DND-41 (cell line): Measurements from ENCODE around the gene RELN.

ENCODE experiments used
- ATAC-seq: fragments of 200-7000 bp; cut with Tn5 transposase; 3 replicates; pipeline ENCODE4 v1.9.1; 2021; ENCODE audit warnings: low read depth; ENCODE audit not compliant: insufficient read depth
- DNase-seq: peaks from one replicate; pipeline ENCODE4 v3.0.0-alpha.2; 2020
- H2AFZ ChIP-seq: 2 replicates; pipeline ENCODE4 v1.6.0; 2012; ENCODE audit warnings: low read depth, low read length
- H3K27ac ChIP-seq: 2 replicates; pipeline ENCODE4 v1.5.1; 2012; ENCODE audit warnings: low read length, inconsistent platforms
- H3K27me3 ChIP-seq: fragments of 200-600 bp; sonication (generic); 2 replicates; pipeline ENCODE4 v1.6.0; 2012; ENCODE audit warnings: low read length, mild to moderate bottlenecking, inconsistent platforms; ENCODE audit not compliant: insufficient read depth, poor library complexity
- H3K36me3 ChIP-seq: 2 replicates; pipeline ENCODE4 v1.5.1; 2012; ENCODE audit warnings: low read length, inconsistent platforms; ENCODE audit not compliant: insufficient read depth
- H3K4me1 ChIP-seq: 2 replicates; pipeline ENCODE4 v1.5.1; 2012; ENCODE audit warnings: mild to moderate bottlenecking, low read length; ENCODE audit not compliant: insufficient read depth
- H3K4me2 ChIP-seq: 2 replicates; pipeline ENCODE4 v1.6.0; 2012; ENCODE audit warnings: mild to moderate bottlenecking, moderate library complexity, low read length, inconsistent platforms; ENCODE audit not compliant: insufficient read depth
- H3K4me3 ChIP-seq, 2 experiments: fragments of 200-600 bp in 1 of 2; shearing (Covaris generic) in 1 of 2; 2 replicates each; pipeline ENCODE4 v1.5.1; 2012 to 2016; ENCODE audit warnings: inconsistent platforms in 2 of 2, low read length in 2 of 2, mild to moderate bottlenecking in 2 of 2, low read depth in 1 of 2, moderate library complexity in 1 of 2
- H3K79me2 ChIP-seq: 2 replicates; pipeline ENCODE4 v1.6.0; 2012; ENCODE audit warnings: low read length, inconsistent platforms; ENCODE audit not compliant: insufficient read depth
- H3K9ac ChIP-seq: 2 replicates; pipeline ENCODE4 v1.6.0; 2012; ENCODE audit warnings: low read depth, mild to moderate bottlenecking, inconsistent platforms, low read length, moderate library complexity
- H3K9me3 ChIP-seq: 2 replicates; pipeline ENCODE4 v1.5.1; 2012; ENCODE audit warnings: low read length, moderate library complexity, mild to moderate bottlenecking, inconsistent platforms; ENCODE audit not compliant: insufficient read depth, severe bottlenecking
- H4K20me1 ChIP-seq: 2 replicates; pipeline ENCODE4 v1.6.0; 2012; ENCODE audit warnings: low read length; ENCODE audit not compliant: insufficient read depth
- EZH2 ChIP-seq: IDR thresholded peaks from 3 replicates; pipeline ENCODE4 v1.6.1; 2012; ENCODE audit warnings: borderline replicate concordance, low read depth, mild to moderate bottlenecking, moderate library complexity, low read length, inconsistent platforms; ENCODE audit not compliant: severe bottlenecking
- TF ChIP-seq, protein P1 (sequence below): IDR thresholded peaks from 2 replicates; pipeline ENCODE4 v1.5.1; 2012; ENCODE audit warnings: borderline replicate concordance, low read length, moderate library complexity, mild to moderate bottlenecking; ENCODE audit not compliant: poor library complexity, severe bottlenecking; ENCODE audit errors: extremely low read depth

RELN gene

DNA sequence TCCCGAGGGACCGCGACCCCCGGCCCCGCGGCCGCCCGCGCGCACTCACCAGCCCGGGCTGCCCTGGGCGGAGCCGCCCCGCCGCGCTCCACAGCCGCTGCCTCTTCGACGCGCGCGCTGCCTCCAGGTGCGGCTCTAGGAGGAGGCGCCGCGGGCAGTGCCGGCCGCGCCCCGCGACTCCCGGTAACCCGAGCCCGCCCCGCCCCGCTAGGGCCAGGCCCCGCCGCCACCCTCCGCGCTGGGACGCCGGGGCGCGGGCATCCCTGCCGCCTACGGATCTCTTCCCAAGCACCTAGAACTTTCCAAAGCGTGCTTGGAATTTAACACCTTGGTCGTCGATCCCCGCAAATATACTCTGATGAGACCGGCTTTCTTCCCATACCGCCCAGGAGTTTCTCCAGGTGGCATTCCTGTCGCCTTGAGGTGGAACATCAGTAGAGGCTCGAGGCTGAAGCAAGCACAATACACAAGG lies 543.4 kb downstream of the RELN start, which contains the start of gene SLC26A5:
Gene SLC26A5 (minus strand): TSS at position 159 of the 472 bp plus-strand sequence. CDS start 24,693 bp downstream, outside the sequence.
- DNase-seq = no peak
- Histone ChIP-seq H4K20me1 (no peaks in the 10 kb centered on the region), H3K9ac (no peak within 1 kb of the TSS), H3K9me3 (no peaks in the 10 kb centered on the region), H3K36me3 (no peaks in the 10 kb centered on the region), H2AFZ (no peak within 1 kb of the TSS), H3K4me2 (no peak within 1 kb of the TSS), H3K27me3 (peaks cover 11% of the 10 kb centered on the region), H3K4me3 (no peak within 1 kb of the TSS), H3K27ac (no peak within 1 kb of the TSS), H3K4me1 (no peaks in the 10 kb centered on the region), H3K79me2 (no peaks in the 10 kb centered on the region)
- no peak for TF ChIP-seq EZH2
- TF ChIP-seq, protein P1, sequence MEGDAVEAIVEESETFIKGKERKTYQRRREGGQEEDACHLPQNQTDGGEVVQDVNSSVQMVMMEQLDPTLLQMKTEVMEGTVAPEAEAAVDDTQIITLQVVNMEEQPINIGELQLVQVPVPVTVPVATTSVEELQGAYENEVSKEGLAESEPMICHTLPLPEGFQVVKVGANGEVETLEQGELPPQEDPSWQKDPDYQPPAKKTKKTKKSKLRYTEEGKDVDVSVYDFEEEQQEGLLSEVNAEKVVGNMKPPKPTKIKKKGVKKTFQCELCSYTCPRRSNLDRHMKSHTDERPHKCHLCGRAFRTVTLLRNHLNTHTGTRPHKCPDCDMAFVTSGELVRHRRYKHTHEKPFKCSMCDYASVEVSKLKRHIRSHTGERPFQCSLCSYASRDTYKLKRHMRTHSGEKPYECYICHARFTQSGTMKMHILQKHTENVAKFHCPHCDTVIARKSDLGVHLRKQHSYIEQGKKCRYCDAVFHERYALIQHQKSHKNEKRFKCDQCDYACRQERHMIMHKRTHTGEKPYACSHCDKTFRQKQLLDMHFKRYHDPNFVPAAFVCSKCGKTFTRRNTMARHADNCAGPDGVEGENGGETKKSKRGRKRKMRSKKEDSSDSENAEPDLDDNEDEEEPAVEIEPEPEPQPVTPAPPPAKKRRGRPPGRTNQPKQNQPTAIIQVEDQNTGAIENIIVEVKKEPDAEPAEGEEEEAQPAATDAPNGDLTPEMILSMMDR = no peak
- ATAC-seq = no peak

DNA sequence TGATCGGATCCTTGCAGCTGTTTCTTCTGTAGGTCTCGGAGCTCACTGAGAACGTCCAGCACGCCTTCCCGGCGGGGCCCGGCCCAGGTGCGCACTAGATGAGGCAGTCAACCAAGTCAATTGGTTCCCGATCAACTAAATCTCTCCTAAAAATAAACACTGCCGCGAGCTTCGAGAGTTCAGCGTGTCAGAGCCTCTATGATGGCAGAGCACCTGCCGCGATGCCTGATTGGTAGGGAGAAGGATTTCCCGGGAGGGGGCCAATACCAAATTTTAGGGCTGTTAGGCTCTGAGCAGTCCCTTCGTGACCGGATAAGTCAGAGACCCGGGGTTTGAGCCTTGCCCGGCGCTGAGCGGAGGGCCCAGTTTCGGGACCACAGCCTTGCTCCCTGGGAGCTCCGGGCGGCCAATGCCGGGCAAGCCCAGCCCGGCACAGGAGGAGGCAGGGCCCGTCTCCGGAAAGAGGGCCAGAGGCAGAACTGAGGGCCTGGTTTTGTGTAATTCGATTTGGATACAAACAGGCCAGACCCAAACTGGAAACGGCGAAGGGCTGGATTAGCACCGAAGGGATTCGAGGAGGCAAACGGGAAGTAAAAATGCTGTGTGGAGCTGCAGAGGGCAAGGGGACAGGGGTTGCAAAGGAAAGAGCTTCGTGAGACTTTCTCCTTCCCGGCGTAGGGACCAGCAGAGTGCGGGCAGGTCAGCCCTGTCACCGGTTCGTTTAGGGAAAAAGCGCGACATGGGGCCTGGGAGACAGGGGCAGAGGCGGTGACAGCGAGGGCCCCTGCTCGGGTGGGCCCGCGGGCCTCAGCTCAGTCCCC lies 544.0 kb downstream of the RELN start:
- Histone ChIP-seq H4K20me1 (no peaks in the 10 kb centered on the region), H3K9ac (no peak overlapping the region), H3K79me2 (no peaks in the 10 kb centered on the region), H3K36me3 (no peaks in the 10 kb centered on the region), H3K9me3 (no peaks in the 10 kb centered on the region), H3K27ac (no peak overlapping the region), H3K27me3 (peaks cover 11% of the 10 kb centered on the region), H3K4me2 (no peak overlapping the region), H3K4me1 (no peaks in the 10 kb centered on the region), H3K4me3 (no peak overlapping the region), H2AFZ (no peak overlapping the region)
- no peak for DNase-seq
- no peak for ATAC-seq
- no peak for TF ChIP-seq EZH2
- TF ChIP-seq, protein P1 = no peak

DNA sequence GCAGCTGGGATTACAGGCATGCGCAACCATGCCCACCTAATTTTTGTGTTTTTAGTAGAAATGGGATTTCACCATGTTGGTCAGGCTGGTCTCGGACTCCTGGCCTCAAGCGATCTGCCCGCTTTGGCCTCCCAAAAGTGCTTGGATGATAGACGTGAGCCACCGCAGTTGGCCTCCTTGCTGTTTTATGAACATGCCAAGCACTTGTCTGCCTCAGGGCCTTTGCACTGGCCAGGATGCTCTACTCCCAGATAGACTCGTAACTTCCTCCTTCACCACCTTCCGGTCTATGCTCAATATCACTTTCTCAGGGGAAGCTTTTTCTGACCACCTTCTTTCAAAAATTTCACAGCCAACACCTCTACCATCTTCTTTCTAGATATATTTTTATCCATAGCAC lies 549.8 kb downstream of the RELN start:
- no peak for TF ChIP-seq EZH2

DNA sequence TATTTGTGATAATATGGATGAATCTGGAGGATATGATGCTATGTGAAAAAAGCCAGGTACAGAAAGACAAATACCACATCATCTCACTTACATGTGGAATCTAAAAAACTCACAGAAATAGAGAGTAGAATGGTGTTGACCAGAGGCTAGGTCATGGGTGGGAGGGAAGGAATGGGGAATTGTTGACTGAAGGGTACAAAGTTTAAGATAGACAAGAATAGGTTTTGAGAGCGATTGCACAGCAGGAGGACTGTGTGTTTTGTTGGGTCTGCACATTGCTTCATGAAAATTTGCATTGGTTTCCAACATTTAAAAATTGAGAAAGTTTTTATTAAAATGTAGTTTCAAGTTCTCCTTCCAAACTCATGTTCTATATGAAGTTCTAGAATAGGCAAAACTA lies 551.8 kb downstream of the RELN start:
- H3K9me3 ChIP-seq = no peaks in the 10 kb centered on the region
- no peak overlapping the region for H2AFZ ChIP-seq
- no peaks in the 10 kb centered on the region for H3K4me1 ChIP-seq
- H3K36me3 ChIP-seq = no peaks in the 10 kb centered on the region
- ATAC-seq (no peak), DNase-seq (no peak)
- H3K9ac ChIP-seq = no peak overlapping the region
- no peak overlapping the region for H3K4me3 ChIP-seq
- H3K79me2 ChIP-seq = no peaks in the 10 kb centered on the region
- no peaks in the 10 kb centered on the region for H4K20me1 ChIP-seq
- TF ChIP-seq, protein P1 = no peak
- no peak for TF ChIP-seq EZH2
- H3K27me3 ChIP-seq = no peaks in the 10 kb centered on the region
- no peak overlapping the region for H3K27ac ChIP-seq
- H3K4me2 ChIP-seq = no peak overlapping the region

More for the DNA sequence above, 549.8 kb downstream of the RELN start:
- Histone ChIP-seq H3K9ac (no peak overlapping the region), H3K27ac (no peak overlapping the region), H4K20me1 (no peaks in the 10 kb centered on the region), H3K4me3 (no peak overlapping the region), H3K4me2 (no peak overlapping the region), H3K4me1 (no peaks in the 10 kb centered on the region), H3K79me2 (no peaks in the 10 kb centered on the region), H3K36me3 (no peaks in the 10 kb centered on the region), H2AFZ (no peak overlapping the region), H3K27me3 (peaks cover 10% of the 10 kb centered on the region), H3K9me3 (no peaks in the 10 kb centered on the region)
- DNase-seq = no peak
- no peak for ATAC-seq
